GM12878 (cell line): Measurements from ENCODE around the gene SLC24A4. TPM values are rescaled to one million over a fixed set of nuclear protein-coding genes. Genes with fewer than 3 reads are reported as not detected.
A peak's percentile ranks its signal among the peaks of the same experiment; 100 is the strongest.

Source experiments
- ATAC-seq: fragments of 200-7000 bp; cut with Tn5 transposase; 3 replicates; pipeline ENCODE4 v1.9.1; 2020; ENCODE audit warnings: mild to moderate bottlenecking, moderate library complexity
- BruUV-seq: library from RNA; stranded (reverse); fragments of 400-500 nt; replicated peaks from 2 replicates; lab custom pipeline; 2021; lab: Mats Ljungman, UMichigan
- CTCF ChIA-PET: fragments of 300-600 bp; sonication (Branson Sonifier 250); formaldehyde crosslinking; extraction: SDS; loops from one replicate; lab custom pipeline; 2021; ENCODE audit warnings: inconsistent platforms; lab: Yijun Ruan, JAX
- POLR2A ChIA-PET: fragments of 350-600 bp; formaldehyde crosslinking; extraction: SDS; loops from one replicate; lab custom pipeline; 2021; ENCODE audit warnings: inconsistent platforms; lab: Charles Lee
- RAD21 ChIA-PET: fragments of 300-600 bp; sonication (Branson Sonifier 250); formaldehyde crosslinking; loops from one replicate; lab custom pipeline; 2023; ENCODE audit warnings: antibody characterized with exemption; ENCODE audit not compliant: unreplicated experiment; lab: Charles Lee
- SMC1A ChIA-PET: fragments of 300-600 bp; sonication (Branson Sonifier 250); formaldehyde crosslinking; loops from one replicate; lab custom pipeline; 2023; ENCODE audit not compliant: unreplicated experiment, uncharacterized antibody; lab: Charles Lee
- DNase-seq: peaks from one replicate; pipeline ENCODE4 v3.0.0-alpha.2; 2011; ENCODE audit warnings: low read depth, low spot score
- FAIRE-seq: peaks from 3 replicates; lab custom pipeline; 2011; peaks lifted over from hg19 to GRCh38; lab: Jason Lieb, UNC
- H2AFZ ChIP-seq: 2 replicates; pipeline ENCODE4 v1.6.0; 2011; ENCODE audit warnings: low read depth, low read length, control low read depth; ENCODE audit not compliant: control insufficient read depth
- H3K27ac ChIP-seq: 2 replicates; pipeline ENCODE4 v1.5.1; 2011; ENCODE audit warnings: control low read depth; ENCODE audit not compliant: control insufficient read depth, insufficient read depth
- H3K27me3 ChIP-seq, 2 experiments: replicated peaks in 1 of 2; 2 replicates each; pipeline versions ENCODE4 v1.6.0 to v1.6.1; 2011; ENCODE audit warnings: low read length in 1 of 2; ENCODE audit not compliant: control insufficient read depth in 2 of 2, insufficient read depth in 2 of 2
- H3K36me3 ChIP-seq, 2 experiments: 2 replicates each; pipeline ENCODE4 v1.5.1; 2011; ENCODE audit warnings: low read length in 1 of 2; ENCODE audit not compliant: control insufficient read depth in 2 of 2, insufficient read depth in 2 of 2
- H3K4me1 ChIP-seq: 2 replicates; pipeline ENCODE4 v1.6.1; 2011; ENCODE audit warnings: mild to moderate bottlenecking, low read length, moderate library complexity, mixed read lengths; ENCODE audit not compliant: control insufficient read depth, insufficient read depth
- H3K4me2 ChIP-seq: 2 replicates; pipeline ENCODE4 v1.6.0; 2011; ENCODE audit warnings: control low read depth; ENCODE audit not compliant: control insufficient read depth, insufficient read depth
- H3K4me3 ChIP-seq: fragments of 200-600 bp; sonication (generic); 2 replicates; pipeline ENCODE4 v1.5.1; 2016
- H3K79me2 ChIP-seq: 2 replicates; pipeline ENCODE4 v1.6.0; 2011; ENCODE audit warnings: low read length; ENCODE audit not compliant: control insufficient read depth, insufficient read depth
- H3K9ac ChIP-seq: 2 replicates; pipeline ENCODE4 v1.8.0; 2011; ENCODE audit warnings: low read length, control low read depth, mixed read lengths; ENCODE audit not compliant: control insufficient read depth, insufficient read depth
- H3K9me3 ChIP-seq: replicated peaks from 3 replicates; pipeline ENCODE4 v1.5.1; 2011; ENCODE audit warnings: mild to moderate bottlenecking, low read length; ENCODE audit not compliant: control insufficient read depth, insufficient read depth
- H4K20me1 ChIP-seq: 2 replicates; pipeline ENCODE4 v1.6.0; 2011; ENCODE audit not compliant: control insufficient read depth, insufficient read depth
- NFIC ChIP-seq: IDR thresholded peaks from 2 replicates; pipeline ENCODE4 v1.6.1; 2012; ENCODE audit warnings: low read depth, mild to moderate bottlenecking, inconsistent platforms, low read length, moderate library complexity
- WGBS: methylation state at CpG from one replicate; pipeline ENCODE4 v1.1.6; 2016; ENCODE audit warnings: low lambda C conversion rate; ENCODE audit not compliant: insufficient replicate concordance, insufficient coverage; ENCODE audit errors: missing lambda C conversion rate; 5-methylcytosine and 5-hydroxymethylcytosine counted together
- in situ Hi-C: fragments of 300-500 bp; cut with MboI; formaldehyde crosslinking; loops from 9 replicates; pipeline ENCODE4 v1.14.3; 2018; ENCODE audit warnings: mixed read lengths
- intact Hi-C: fragments of 100-400 bp; cut with micrococcal nuclease; formaldehyde crosslinking; loops from one replicate; pipeline ENCODE4 v1.14.2; 2022; ENCODE audit not compliant: unreplicated experiment
- polyA plus RNA-seq, 11 experiments: library from polyadenylated mRNA; depleted of rRNA in 4 of 11; unstranded in 6 of 11; stranded (reverse) in 5 of 11; fragments of >200 nt; fragmentation: Nextera tagmentation in 4 of 11; fragmentation: Illumina TruSeq in 1 of 11; extraction: Ambion mirVana in 4 of 11; extraction: Trizol in 1 of 11; gene quantifications; 1 replicate in 1 of 11; 2 replicates in 10 of 11; pipeline versions ENCODE4 v1.2.1 to v1.2.3, GENCODE V29; 2011 to 2016; ENCODE audit warnings: inconsistent platforms in 2 of 11, missing spikeins in 2 of 11, low read depth in 1 of 11
- total RNA-seq, 4 experiments: library from RNA; depleted of rRNA in 3 of 4; stranded (reverse); fragments of >200 nt in 3 of 4; fragmentation: Illumina TruSeq in 1 of 4; extraction: Trizol in 1 of 4; gene quantifications; 2 replicates each; pipeline versions ENCODE4 v1.2.1 to v1.2.3, GENCODE V29; 2013 to 2021
- TF ChIP-seq, protein P1 (sequence below): fragments of 450-650 bp; IDR thresholded peaks from 2 replicates; pipeline ENCODE4 v1.6.1; 2017; ENCODE audit warnings: mild to moderate bottlenecking
- TF ChIP-seq, protein P2 (sequence below): fragments of 450-650 bp; IDR thresholded peaks from 2 replicates; pipeline ENCODE4 v1.6.1; 2016; ENCODE audit warnings: mild to moderate bottlenecking, moderate library complexity, borderline replicate concordance

The SLC24A4 gene
- total and polyA plus RNA-seq, 10 of the 15 experiments (the other 5 are each of a cell fraction or from before 2014, with no cell fraction given), result under 0.01 to 0.46 (median 0.04) TPM; not detected in 5

DNA sequence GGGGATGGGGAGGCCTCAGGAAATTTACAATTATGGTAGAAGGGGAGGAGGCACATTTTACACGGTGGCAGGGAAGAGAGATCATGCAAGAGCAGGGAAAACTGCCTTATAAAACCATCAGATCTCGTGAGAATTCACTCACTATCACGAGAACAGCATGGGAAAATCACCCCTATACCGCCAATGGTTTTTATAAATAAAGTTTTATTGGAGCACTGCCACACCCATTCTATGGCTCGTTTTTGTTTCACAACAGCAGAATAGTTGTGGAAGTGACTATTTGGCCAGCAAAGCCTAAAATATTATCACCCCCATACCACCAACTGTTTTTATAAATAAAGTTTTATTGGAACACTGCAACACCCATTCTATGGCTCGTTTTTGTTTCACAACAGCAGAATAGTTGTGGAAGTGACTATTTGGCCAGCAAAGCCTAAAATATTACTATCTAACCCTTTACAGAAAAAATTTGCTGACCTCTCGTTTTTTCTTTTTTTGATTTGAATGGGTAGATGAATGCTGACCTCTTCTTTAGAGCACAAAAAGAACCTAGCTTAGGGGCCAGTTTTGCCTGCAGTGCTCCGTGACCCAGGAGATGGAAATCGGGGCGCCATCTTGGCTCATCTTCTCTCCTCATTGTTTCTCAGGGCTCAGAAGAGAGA, 113.3 kb downstream of the SLC24A4 start:
- peaks cover 11% of the 10 kb centered on the region for H3K4me1 ChIP-seq
- ATAC-seq (no peak), FAIRE-seq (no peak), DNase-seq (no peak)
- in situ Hi-C loops (no loop called here), intact Hi-C loops (no loop called here)
- ChIA-PET CTCF (no interaction called here), RAD21 (interaction anchor here (0.7 kb wide), 1 partner anchor 35 kb away, joined by 3 read pairs; no protein-coding TSS in a partner anchor), SMC1A (interaction anchor here (1.3 kb wide), 2 partner anchors 9 to 24 kb away, joined by 3 to 4 read pairs; no protein-coding TSS in a partner anchor), POLR2A (interaction anchor here (1.2 kb wide), 1 partner anchor 24 kb away, joined by 3 read pairs; no protein-coding TSS in a partner anchor)
- no peak overlapping the region for H3K4me3 ChIP-seq
- no peaks in the 10 kb centered on the region for H3K9me3 ChIP-seq
- no peaks in the 10 kb centered on the region for H4K20me1 ChIP-seq
- H2AFZ ChIP-seq, result no peak overlapping the region
- no peaks in the 10 kb centered on the region for H3K36me3 ChIP-seq
- no peaks in the 10 kb centered on the region for H3K27me3 ChIP-seq
- no peak overlapping the region for H3K4me2 ChIP-seq
- BruUV-seq, result no TSS peak
- TF ChIP-seq NFIC, result no peak
- TF ChIP-seq, protein P1, sequence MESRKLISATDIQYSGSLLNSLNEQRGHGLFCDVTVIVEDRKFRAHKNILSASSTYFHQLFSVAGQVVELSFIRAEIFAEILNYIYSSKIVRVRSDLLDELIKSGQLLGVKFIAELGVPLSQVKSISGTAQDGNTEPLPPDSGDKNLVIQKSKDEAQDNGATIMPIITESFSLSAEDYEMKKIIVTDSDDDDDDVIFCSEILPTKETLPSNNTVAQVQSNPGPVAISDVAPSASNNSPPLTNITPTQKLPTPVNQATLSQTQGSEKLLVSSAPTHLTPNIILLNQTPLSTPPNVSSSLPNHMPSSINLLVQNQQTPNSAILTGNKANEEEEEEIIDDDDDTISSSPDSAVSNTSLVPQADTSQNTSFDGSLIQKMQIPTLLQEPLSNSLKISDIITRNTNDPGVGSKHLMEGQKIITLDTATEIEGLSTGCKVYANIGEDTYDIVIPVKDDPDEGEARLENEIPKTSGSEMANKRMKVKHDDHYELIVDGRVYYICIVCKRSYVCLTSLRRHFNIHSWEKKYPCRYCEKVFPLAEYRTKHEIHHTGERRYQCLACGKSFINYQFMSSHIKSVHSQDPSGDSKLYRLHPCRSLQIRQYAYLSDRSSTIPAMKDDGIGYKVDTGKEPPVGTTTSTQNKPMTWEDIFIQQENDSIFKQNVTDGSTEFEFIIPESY, result 0 out of 2 replicates have a peak, but pooled peaks have one; percentile 20
- TF ChIP-seq, protein P2, sequence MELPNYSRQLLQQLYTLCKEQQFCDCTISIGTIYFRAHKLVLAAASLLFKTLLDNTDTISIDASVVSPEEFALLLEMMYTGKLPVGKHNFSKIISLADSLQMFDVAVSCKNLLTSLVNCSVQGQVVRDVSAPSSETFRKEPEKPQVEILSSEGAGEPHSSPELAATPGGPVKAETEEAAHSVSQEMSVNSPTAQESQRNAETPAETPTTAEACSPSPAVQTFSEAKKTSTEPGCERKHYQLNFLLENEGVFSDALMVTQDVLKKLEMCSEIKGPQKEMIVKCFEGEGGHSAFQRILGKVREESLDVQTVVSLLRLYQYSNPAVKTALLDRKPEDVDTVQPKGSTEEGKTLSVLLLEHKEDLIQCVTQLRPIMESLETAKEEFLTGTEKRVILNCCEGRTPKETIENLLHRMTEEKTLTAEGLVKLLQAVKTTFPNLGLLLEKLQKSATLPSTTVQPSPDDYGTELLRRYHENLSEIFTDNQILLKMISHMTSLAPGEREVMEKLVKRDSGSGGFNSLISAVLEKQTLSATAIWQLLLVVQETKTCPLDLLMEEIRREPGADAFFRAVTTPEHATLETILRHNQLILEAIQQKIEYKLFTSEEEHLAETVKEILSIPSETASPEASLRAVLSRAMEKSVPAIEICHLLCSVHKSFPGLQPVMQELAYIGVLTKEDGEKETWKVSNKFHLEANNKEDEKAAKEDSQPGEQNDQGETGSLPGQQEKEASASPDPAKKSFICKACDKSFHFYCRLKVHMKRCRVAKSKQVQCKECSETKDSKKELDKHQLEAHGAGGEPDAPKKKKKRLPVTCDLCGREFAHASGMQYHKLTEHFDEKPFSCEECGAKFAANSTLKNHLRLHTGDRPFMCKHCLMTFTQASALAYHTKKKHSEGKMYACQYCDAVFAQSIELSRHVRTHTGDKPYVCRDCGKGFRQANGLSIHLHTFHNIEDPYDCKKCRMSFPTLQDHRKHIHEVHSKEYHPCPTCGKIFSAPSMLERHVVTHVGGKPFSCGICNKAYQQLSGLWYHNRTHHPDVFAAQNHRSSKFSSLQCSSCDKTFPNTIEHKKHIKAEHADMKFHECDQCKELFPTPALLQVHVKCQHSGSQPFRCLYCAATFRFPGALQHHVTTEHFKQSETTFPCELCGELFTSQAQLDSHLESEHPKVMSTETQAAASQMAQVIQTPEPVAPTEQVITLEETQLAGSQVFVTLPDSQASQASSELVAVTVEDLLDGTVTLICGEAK, result peak; percentile 90
- no peaks in the 10 kb centered on the region for H3K79me2 ChIP-seq
- 41% methylated on average over 10 of the region's 10 CpGs for WGBS
- no peak overlapping the region for H3K27ac ChIP-seq
- no peak overlapping the region for H3K9ac ChIP-seq
